ENCODE results near the gene MYO7B. TPM values are rescaled to one million over a fixed set of nuclear protein-coding genes. Genes with fewer than 3 reads are reported as not detected.

Gene MYO7B
- polyA plus RNA-seq, 6 donors from 2014 or later = 1.7 to 44.3 (median 12.0) TPM

DNA sequence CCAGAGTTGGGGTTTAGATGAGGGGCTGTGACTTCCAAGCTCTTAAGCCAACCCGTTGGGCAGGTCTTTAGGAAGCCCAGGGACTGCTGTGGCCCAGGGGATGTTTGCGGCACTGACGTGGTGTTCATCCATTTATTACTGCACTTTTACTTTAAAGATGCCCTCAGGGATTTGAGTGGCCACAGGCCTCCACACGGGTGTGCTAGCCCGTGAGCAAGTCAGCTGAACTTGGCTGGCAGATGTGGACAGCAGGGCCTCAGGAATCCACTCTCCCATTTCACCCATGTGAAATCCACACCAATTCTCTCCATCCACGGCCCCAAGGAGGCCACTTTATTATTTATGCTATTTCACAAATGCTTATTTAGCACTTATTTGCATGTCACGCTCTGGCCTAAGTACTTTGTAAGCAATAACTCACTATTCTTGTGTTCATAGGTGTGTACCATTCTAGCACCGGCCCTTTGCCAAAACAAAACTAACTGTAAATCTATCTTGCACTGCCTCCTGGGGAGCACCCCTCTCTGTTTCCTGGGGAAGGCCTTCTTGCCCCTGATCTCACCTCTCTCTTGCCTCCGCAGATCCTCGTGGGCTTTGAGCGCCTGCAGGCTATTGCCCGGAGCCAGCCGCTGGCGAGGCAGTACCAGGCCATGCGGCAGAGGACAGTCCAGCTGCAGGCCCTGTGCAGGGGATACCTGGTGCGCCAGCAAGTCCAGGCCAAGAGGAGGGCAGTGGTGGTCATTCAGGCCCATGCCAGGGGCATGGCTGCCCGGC, 71.3 kb downstream of the MYO7B start:
- Mint-ChIP-seq H3K4me1 (peaks cover 0 to 52% (median 35%) of the 10 kb centered on the region in 3 donors), H3K27ac (peak overlapping the region in 1 of 6 donors; percentile 2), H3K27me3 (no peaks in the 10 kb centered on the region), H3K9me3 (peaks cover 4 to 16% (median 12%) of the 10 kb centered on the region in 7 donors), H3K36me3 (peaks cover 5 to 8% of the 10 kb centered on the region in 2 donors), H3K4me3 (peak overlapping the region in 1 of 8 donors; percentile 39)
- ATAC-seq (ENCODE audit: low read depth in 2 of 2) = no peak
- no peak for DNase-seq

DNA sequence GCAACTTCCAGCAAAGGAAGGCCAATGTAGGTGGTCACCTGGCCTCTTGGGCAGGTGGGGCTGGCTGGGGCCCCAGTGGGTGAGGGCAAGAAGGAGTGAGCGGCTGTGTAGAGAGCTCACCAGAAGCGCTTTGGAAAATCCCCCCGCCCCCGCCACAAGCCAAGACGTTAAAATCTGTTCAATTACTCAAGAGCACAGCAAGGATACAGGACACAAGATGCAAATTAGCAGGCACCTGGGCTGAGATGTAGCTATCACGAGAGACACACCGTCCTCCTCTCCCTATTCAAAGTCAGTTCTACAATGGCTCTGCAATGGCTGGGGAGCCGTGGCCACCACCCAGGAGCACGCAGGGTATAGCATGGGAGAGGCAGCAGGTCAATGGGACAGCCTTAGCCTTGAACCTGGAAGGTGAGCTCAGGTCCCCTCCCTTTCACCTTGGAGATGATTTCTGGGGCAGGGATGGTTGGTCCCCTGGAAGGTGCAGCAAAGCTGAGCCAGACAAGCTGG, 72.0 kb downstream of the MYO7B start:
- Mint-ChIP-seq H3K27me3 (no peaks in the 10 kb centered on the region), H3K9me3 (peaks cover 2 to 12% (median 8%) of the 10 kb centered on the region in 7 donors), H3K27ac (peak overlapping the region in 1 of 6 donors; percentile 86), H3K4me1 (peaks cover 0 to 52% (median 35%) of the 10 kb centered on the region in 3 donors), H3K36me3 (peaks cover 5 to 8% of the 10 kb centered on the region in 2 donors), H3K4me3 (no peak overlapping the region)
- DNase-seq (no peak), ATAC-seq (ENCODE audit: low read depth in 2 of 2) (no peak)

DNA sequence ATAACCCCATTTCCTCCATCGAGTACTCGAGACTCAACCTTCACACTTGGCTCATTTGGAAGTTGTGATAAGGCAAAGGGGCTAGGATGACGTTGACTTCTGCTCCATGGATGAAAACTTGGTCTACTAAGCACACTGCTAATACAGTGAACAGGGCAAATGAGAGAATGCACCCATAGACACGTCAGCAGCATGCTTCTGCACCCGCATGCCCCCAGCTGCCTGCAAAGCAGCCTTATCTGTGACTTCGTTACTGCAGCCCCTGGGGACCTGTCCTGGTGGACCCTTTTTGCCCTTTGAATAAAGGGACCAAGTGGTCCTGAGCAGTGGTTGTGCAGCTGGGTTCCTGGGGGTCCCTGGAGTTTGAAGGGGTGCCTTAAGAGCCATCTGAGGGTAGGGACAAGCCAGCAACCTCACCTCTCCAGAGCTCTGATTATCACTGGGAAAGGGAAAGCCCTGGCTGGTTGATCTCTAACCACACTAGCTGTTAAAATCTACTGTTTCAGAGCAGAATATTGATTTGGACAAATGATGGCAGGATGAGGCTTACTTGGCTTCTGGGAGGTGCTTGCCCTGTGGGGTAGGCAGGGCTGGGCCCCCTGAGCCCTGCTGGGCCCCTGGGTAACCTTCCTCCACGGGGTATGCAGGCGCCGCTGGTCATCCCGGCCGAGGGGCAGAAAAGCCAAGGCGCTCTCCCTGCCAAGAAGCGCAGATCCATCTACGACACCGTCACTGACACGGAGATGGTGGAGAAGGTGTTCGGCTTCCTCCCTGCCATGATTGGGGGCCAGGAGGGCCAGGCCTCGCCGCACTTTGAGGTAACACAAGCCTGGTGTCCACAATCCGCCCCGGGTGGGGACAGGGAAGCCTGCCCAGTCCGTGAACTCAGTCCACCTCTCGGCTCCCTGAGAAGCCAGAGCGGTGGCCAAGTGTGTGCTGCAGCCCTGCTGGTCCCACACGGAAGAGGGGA, 72.9 kb downstream of the MYO7B start:
- peaks cover 4 to 11% (median 7%) of the 10 kb centered on the region in 7 donors for H3K9me3 Mint-ChIP-seq
- no peak for ATAC-seq (ENCODE audit: low read depth in 2 of 2)
- no peak overlapping the region for H3K4me3 Mint-ChIP-seq
- DNase-seq = no peak
- peaks cover 6% of the 10 kb centered on the region in 2 donors for H3K36me3 Mint-ChIP-seq
- no peaks in the 10 kb centered on the region for H3K27me3 Mint-ChIP-seq
- peaks cover 0 to 52% (median 35%) of the 10 kb centered on the region in 3 donors for H3K4me1 Mint-ChIP-seq
- H3K27ac Mint-ChIP-seq = no peak overlapping the region

DNA sequence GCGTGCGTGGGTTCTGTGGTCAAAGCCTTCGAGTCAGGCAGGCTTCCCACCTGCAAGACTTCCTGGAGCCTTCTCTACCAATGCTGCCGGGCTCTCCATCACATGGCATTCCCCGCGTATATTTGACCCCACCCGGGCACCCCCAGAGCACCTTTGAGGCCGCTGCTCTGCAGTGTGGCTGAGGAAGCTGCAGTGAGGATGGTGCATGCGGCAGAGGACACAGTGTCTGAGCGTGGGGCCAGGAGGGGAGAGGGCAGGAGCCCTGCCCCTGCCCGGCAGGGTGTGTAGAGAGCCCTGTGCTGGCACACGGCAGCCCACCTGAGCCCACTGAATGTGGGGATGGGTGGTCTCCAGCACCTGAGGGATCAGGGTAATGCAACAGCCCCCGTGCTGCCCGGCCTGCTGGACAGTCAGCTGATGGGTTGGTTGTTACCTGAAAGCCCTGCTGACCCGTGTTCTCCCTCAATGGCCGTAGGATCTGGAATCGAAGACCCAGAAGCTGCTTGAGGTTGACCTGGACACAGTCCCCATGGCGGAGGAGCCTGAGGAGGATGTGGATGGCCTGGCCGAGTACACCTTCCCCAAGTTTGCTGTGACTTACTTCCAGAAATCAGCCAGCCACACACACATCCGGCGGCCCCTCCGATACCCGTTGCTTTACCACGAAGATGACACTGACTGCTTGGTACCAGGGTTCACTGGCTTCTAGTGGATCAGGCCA, 73.7 kb downstream of the MYO7B start:
- H3K4me3 Mint-ChIP-seq = no peak overlapping the region
- H3K27ac Mint-ChIP-seq = no peak overlapping the region

DNA sequence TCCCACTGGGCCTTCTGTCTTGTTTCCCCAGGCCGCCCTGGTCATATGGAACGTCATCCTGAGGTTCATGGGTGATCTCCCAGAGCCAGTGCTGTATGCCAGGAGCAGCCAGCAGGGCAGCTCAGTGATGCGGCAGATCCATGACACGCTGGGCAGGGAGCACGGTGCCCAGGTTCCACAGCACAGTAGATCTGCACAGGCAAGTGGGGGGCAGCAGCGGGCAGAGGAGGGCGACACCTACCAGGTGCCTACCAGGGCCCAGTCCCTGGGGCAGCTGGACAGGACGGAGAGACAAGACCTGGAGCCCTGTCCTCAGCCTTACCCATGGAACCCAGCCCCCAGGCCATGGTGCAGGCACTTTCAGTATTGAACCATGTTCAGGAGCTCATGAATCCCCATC, 74.3 kb downstream of the MYO7B start:
- H3K27ac Mint-ChIP-seq = peak overlapping the region in 1 of 6 donors; percentile 37
- H3K4me1 Mint-ChIP-seq = peaks cover 0 to 44% (median 30%) of the 10 kb centered on the region in 3 donors
- DNase-seq (no peak), ATAC-seq (ENCODE audit: low read depth in 2 of 2) (no peak)
- H3K4me3 Mint-ChIP-seq = no peak overlapping the region
- H3K36me3 Mint-ChIP-seq = peaks cover 6 to 16% of the 10 kb centered on the region in 2 donors
- H3K9me3 Mint-ChIP-seq = peaks cover 5 to 18% (median 12%) of the 10 kb centered on the region in 7 donors
- H3K27me3 Mint-ChIP-seq = no peaks in the 10 kb centered on the region

More for the DNA sequence above, 73.7 kb downstream of the MYO7B start:
- no peak for DNase-seq
- Mint-ChIP-seq H3K27me3 (no peaks in the 10 kb centered on the region), H3K9me3 (peaks cover 5 to 18% (median 12%) of the 10 kb centered on the region in 7 donors), H3K4me1 (peaks cover 0 to 50% (median 33%) of the 10 kb centered on the region in 3 donors), H3K36me3 (peaks cover 6 to 15% of the 10 kb centered on the region in 2 donors)
- ATAC-seq (ENCODE audit: low read depth in 2 of 2) = no peak

DNA sequence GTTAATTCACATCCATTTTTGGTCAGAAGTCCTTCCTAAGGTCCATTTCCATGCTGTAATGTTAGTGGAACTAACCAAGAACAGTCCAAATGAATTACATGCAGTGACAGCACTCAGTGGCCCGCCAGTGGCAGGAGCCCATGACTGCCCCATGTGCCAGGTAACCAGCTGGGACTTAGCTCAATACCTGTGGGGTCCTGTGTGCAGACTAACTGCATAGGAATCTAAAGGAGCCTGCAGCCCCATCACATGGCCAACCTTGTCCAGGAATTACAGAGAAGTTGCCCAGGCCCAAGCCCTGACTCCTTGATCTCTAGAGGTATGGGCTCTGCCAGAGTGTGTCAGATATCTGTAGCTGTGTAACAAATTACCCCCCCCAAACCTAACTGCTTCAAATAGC, 75.1 kb downstream of the MYO7B start:
- DNase-seq (no peak), ATAC-seq (ENCODE audit: low read depth in 2 of 2) (no peak)
- peaks cover 5 to 18% (median 12%) of the 10 kb centered on the region in 7 donors for H3K9me3 Mint-ChIP-seq
- peak overlapping the region in 3 of 6 donors; percentile 28 to 74 (median 37) for H3K27ac Mint-ChIP-seq
- peaks cover 0 to 38% (median 32%) of the 10 kb centered on the region in 3 donors for H3K4me1 Mint-ChIP-seq
- H3K4me3 Mint-ChIP-seq = no peak overlapping the region
- no peaks in the 10 kb centered on the region for H3K27me3 Mint-ChIP-seq
- H3K36me3 Mint-ChIP-seq = peaks cover 6 to 16% of the 10 kb centered on the region in 2 donors

DNA sequence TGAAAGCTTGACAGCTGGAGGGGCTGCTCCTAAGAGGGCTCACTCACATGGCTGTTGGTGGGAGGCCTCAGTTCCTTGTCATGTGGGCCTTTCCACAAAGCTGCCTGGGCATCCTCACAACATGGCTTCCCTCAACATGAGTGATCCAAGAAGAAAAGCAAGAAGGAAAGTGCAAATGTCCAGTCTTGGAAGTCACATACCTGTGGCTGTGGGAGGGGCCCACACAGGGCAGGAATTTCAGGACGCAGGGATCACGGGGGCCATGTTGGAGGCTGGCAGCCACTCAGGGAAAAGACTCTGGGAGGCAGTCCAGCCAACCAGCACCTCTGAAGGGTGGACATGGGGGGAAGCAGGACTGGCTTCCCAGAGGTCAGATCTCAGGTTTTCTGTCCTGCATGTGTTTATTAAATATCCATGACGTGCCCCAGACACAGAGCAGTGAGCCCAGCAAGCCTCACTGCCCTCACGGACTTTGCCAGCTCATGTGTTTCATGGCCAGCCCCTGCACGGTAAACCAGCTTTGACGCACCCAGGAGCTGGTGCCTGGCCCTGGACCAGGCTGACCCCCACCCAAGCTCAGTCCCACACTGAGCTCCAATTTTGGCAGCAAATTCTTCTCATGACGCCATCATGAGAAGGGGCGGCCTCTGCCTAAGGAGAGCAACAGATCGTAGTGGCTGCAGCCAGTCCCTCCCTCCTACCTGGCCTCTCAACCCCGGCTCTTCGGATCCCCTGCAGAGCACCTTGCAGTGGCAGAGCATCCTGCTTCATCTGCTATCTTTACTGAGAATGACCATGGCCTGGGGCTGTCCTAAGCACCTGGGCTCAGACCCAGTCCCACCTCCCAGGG, 75.8 kb downstream of the MYO7B start:
- Mint-ChIP-seq H3K36me3 (peaks cover 6 to 16% of the 10 kb centered on the region in 2 donors), H3K27me3 (no peaks in the 10 kb centered on the region), H3K27ac (peak overlapping the region in 4 of 6 donors; percentile 15 to 74 (median 48)), H3K4me3 (peak overlapping the region in 1 of 8 donors; percentile 25), H3K4me1 (peaks cover 0 to 38% (median 32%) of the 10 kb centered on the region in 3 donors), H3K9me3 (peaks cover 5 to 18% (median 12%) of the 10 kb centered on the region in 7 donors)
- DNase-seq = no peak
- no peak for ATAC-seq (ENCODE audit: low read depth in 2 of 2)

DNA sequence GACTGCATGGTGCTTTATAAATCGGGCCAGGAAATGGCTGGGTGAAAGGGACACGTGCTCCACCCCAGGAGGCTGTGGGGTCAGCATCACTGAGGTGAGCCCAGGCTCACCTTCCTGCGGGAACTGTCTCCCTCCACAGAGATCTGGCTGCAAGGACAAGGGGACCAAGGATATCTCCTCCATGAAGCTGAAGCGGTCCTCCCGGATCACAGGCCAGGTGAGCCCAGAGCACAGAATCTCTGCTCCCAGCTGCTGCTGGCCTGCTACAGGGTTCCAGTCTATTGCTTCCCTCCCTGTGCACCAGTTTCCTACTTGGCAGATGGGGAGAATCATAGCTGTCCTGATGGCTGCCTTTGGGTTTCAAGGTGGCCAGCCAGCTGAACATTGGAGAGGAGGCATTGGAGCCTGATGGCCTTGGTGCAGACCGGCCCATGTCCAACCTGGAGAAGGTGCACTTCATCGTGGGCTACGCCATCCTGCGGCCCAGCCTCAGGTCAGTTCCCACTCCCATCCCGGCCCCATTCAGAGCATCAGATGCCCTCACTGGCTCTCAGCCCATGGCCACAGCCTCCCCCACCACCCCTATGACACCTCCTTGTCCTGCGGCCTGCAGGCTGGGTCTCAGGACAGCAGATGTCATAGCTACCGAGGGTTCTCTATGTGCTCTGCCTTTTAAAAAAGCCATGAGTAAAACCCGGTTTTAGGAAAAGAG, 76.8 kb downstream of the MYO7B start:
- peaks cover 5 to 18% (median 12%) of the 10 kb centered on the region in 7 donors for H3K9me3 Mint-ChIP-seq
- H3K36me3 Mint-ChIP-seq = peaks cover 6 to 16% of the 10 kb centered on the region in 2 donors
- DNase-seq = no peak
- no peak for ATAC-seq (ENCODE audit: low read depth in 2 of 2)
- peaks cover 0 to 39% (median 37%) of the 10 kb centered on the region in 3 donors for H3K4me1 Mint-ChIP-seq
- H3K4me3 Mint-ChIP-seq = no peak overlapping the region
- H3K27me3 Mint-ChIP-seq = no peaks in the 10 kb centered on the region
- H3K27ac Mint-ChIP-seq = peak overlapping the region in 1 of 6 donors; percentile 61

DNA sequence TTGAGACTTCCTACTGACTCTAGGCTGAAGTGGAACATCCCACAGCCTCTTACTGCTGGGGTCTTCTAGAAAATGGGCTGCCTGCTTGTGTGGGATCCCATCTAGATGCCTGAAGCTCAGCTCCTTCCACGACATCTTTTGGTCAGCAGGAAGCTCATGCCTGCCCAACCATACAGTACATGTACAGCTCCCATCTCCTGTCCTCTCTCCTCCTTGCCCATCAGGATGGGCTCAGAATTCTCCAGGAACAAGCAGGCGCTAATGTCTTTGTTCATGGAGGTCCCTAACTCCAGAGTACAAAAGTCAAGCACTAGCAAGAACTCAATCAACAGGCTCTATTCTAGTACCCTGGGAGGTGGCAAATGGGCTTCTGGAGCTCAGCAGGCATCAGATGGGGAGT, 78.8 kb downstream of the MYO7B start:
- no peak for DNase-seq
- peak overlapping the region in 1 of 8 donors; percentile 16 for H3K4me3 Mint-ChIP-seq
- H3K27me3 Mint-ChIP-seq = no peaks in the 10 kb centered on the region
- no peak for ATAC-seq (ENCODE audit: low read depth in 2 of 2)
- H3K36me3 Mint-ChIP-seq = peaks cover 6 to 24% of the 10 kb centered on the region in 2 donors
- H3K4me1 Mint-ChIP-seq = peaks cover 3 to 44% (median 43%) of the 10 kb centered on the region in 3 donors
- H3K9me3 Mint-ChIP-seq = peaks cover 5 to 18% (median 15%) of the 10 kb centered on the region in 7 donors
- H3K27ac Mint-ChIP-seq = no peak overlapping the region

DNA sequence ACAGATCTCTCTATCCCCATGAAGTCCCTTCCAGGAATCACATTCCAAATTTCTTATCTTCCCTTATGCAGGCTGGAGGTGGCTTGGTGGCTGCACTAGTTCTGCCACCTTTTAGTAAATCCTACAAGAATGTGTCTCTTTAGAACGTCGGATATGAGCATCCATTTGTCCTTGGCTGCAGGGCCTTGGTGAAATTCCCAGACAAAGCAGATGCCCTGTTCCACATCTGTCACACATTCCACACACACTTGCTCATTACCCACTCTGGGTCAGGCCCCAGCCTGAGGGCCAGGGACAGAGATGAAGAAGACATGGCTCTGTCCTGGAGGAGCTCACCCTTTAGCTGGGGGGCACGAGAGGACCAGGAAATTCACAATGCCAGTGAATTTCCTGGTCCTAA, 79.2 kb downstream of the MYO7B start:
- DNase-seq (no peak), ATAC-seq (ENCODE audit: low read depth in 2 of 2) (no peak)
- Mint-ChIP-seq H3K9me3 (peaks cover 5 to 18% (median 15%) of the 10 kb centered on the region in 7 donors), H3K27me3 (no peaks in the 10 kb centered on the region), H3K27ac (no peak overlapping the region), H3K4me3 (no peak overlapping the region), H3K4me1 (peaks cover 7 to 45% (median 44%) of the 10 kb centered on the region in 3 donors), H3K36me3 (peaks cover 6 to 24% of the 10 kb centered on the region in 2 donors)

DNA sequence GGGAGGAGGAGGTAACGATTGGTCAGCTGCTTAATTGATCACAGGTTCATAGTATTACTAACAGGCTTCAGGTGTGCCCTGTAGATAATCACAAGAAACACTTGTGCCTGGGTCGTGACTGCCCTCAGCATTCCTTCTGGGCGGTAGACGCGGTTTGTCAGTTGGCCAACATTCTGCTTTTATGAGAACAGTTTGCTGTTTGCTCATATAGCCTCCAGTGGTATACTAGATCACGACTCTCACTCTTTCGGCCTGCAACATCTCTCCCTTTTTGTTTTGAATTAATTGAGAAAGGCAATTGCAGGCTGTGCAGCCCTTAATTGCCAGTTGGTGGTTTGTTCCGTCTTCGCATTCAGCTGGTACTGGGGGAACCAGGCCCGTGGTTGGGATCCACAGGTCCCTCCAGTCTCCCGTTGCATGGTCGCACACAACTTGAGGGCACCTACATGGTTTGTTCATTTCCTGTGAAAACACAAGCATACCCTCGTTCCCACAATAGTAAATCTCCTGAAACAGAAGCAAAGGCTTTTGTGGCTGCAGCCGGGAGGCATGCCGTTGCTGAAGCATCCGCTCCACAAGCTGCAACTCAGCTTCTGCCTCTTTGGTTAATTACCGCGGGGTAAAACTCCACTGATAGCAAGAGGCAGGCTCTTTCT, 80.2 kb downstream of the MYO7B start:
- H3K27ac Mint-ChIP-seq = peak overlapping the region in 2 of 6 donors; percentile 19 to 48
- H3K27me3 Mint-ChIP-seq = no peaks in the 10 kb centered on the region
- peaks cover 5 to 18% (median 15%) of the 10 kb centered on the region in 7 donors for H3K9me3 Mint-ChIP-seq
- H3K4me1 Mint-ChIP-seq = peaks cover 9 to 49% (median 48%) of the 10 kb centered on the region in 3 donors
- ATAC-seq (ENCODE audit: low read depth in 2 of 2) (peak in 1 of 2 donors; percentile 37), DNase-seq (no peak)
- H3K36me3 Mint-ChIP-seq = peaks cover 6 to 24% of the 10 kb centered on the region in 2 donors
- H3K4me3 Mint-ChIP-seq = peak overlapping the region in 4 of 8 donors; percentile 45 to 77 (median 54)

All from naive B cell (primary cell).